ENCODE measurements around the gene DRD2. TPM values are rescaled to one million over a fixed set of nuclear protein-coding genes. Genes with fewer than 3 reads are reported as not detected.

DRD2 gene
- total RNA-seq, 6 donors from 2014 or later = 0.13 TPM; not detected in 5

DNA sequence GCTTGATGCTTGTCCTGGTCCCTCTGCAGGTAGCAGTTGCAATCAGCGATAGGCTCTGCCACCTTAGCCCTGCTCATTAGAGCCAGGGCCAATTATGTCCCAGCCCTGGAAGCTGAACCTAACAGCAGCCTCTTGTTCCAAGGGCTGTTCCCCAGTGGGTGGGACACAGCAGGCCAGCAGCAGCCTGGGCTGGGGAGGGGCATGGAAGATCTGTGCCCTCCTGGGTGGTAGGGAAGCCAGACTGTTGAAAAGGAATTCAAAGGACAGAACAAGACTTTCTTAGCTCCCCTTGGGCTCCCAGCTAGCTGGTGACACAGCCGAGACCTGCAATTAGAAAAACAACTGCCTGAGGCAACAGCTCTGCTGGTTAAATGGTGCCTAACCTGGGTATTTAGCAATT, 17.4 kb downstream of the DRD2 start:
- DNase-seq (peak in 1 of 2 donors; percentile 37), ATAC-seq (ENCODE audit: low FRiP score in 2 of 2) (no peak)
- Histone ChIP-seq H3K4me1 (no peaks in the 10 kb centered on the region), H3K27ac (no peak overlapping the region), H3K36me3 (no peaks in the 10 kb centered on the region), H3K4me3 (no peak overlapping the region), H3K27me3 (no peaks in the 10 kb centered on the region), H3K9me3 (no peaks in the 10 kb centered on the region)
- 47 to 50% methylated on average over 2 of the region's 2 CpGs for WGBS, 2 donors
- TF ChIP-seq EP300 (IDR thresholded peaks at IDR 0.05) = no peak
- no peak for TF ChIP-seq POLR2AphosphoS5 (IDR thresholded peaks at IDR 0.05)
- no peak for TF ChIP-seq POLR2A (IDR thresholded peaks at IDR 0.05)

DNA sequence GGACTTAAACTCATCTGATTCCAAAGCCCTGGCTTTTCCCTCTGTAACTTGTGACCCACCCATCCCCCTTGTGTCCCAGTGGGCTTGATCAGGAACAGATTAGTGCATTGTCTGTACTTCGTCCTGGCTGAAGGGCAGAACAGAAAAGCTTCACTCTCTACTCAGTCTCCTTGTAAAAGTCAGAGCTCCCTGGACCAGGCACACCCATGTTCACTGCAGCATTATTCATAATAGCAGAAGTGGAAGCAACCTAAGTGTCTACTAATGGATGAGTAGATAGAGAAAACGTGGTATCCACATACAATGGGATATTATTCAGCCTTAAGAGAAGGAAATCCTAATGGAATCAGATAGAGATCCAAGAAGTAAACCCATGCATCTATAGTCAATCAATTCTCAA, 20.7 kb downstream of the DRD2 start:
- WGBS, 2 donors = 59 to 65% methylated on average over 2 of the region's 2 CpGs
- no peaks in the 10 kb centered on the region for H3K9me3 ChIP-seq
- ATAC-seq (ENCODE audit: low FRiP score in 2 of 2) = no peak
- no peak for DNase-seq
- H3K4me3 ChIP-seq = no peak overlapping the region
- TF ChIP-seq POLR2AphosphoS5 (IDR thresholded peaks at IDR 0.05) (no peak), EP300 (IDR thresholded peaks at IDR 0.05) (no peak), POLR2A (IDR thresholded peaks at IDR 0.05) (no peak)
- TF ChIP-seq, protein P1, sequence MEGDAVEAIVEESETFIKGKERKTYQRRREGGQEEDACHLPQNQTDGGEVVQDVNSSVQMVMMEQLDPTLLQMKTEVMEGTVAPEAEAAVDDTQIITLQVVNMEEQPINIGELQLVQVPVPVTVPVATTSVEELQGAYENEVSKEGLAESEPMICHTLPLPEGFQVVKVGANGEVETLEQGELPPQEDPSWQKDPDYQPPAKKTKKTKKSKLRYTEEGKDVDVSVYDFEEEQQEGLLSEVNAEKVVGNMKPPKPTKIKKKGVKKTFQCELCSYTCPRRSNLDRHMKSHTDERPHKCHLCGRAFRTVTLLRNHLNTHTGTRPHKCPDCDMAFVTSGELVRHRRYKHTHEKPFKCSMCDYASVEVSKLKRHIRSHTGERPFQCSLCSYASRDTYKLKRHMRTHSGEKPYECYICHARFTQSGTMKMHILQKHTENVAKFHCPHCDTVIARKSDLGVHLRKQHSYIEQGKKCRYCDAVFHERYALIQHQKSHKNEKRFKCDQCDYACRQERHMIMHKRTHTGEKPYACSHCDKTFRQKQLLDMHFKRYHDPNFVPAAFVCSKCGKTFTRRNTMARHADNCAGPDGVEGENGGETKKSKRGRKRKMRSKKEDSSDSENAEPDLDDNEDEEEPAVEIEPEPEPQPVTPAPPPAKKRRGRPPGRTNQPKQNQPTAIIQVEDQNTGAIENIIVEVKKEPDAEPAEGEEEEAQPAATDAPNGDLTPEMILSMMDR (IDR thresholded peaks at IDR 0.05) = no peak
- no peaks in the 10 kb centered on the region for H3K4me1 ChIP-seq
- H3K36me3 ChIP-seq = no peaks in the 10 kb centered on the region
- no peaks in the 10 kb centered on the region for H3K27me3 ChIP-seq
- no peak overlapping the region for H3K27ac ChIP-seq

DNA sequence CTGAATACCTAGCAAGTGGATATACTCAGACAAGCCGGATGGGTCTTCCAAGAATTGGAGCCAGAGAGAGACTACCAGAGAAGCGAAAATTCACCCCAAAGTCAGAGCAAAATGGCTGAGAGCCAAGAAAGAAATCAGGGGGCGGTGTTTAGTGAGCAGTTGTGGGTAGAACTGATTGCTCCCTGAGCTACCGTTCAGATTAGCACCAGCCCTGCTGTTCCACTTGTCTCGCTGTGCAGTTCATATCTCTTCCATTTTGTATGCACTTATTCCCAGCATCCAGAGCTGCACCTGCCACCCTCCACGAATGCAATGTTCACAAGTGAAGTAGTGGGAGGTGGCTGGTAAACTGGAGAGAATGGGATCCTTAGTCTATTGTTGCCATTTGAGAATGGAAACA, 25.5 kb downstream of the DRD2 start:
- ATAC-seq (ENCODE audit: low FRiP score in 2 of 2) = no peak
- 68 to 82% methylated on average over 6 of the region's 6 CpGs for WGBS, 2 donors
- TF ChIP-seq POLR2A (IDR thresholded peaks at IDR 0.05) = no peak
- TF ChIP-seq, protein P1 (IDR thresholded peaks at IDR 0.05) = no peak
- no peak for TF ChIP-seq POLR2AphosphoS5 (IDR thresholded peaks at IDR 0.05)
- TF ChIP-seq EP300 (IDR thresholded peaks at IDR 0.05) = no peak
- no peak overlapping the region for H3K4me3 ChIP-seq
- no peaks in the 10 kb centered on the region for H3K4me1 ChIP-seq
- H3K27ac ChIP-seq = no peak overlapping the region
- H3K27me3 ChIP-seq = no peaks in the 10 kb centered on the region
- no peaks in the 10 kb centered on the region for H3K9me3 ChIP-seq
- no peaks in the 10 kb centered on the region for H3K36me3 ChIP-seq
- DNase-seq = no peak

DNA sequence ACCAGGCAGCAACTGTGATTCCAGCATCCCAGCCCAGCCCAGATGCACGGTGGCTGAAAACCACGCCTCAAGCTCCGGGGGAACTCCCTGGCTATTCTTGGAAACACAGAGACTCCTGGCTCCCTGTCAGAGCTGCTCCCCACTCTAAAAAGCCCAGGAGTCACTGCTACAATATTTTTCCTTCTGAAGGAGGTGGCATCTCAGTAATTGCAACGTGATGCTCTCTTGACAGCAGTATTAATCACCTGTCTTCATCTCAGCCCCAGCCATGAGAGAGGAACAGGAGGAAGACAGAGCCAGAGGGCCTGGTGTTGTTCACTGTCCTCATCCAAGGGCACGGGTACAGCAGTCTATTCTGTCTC, 26.9 kb downstream of the DRD2 start:
- Histone ChIP-seq H3K27ac (no peak overlapping the region), H3K36me3 (no peaks in the 10 kb centered on the region), H3K4me1 (no peaks in the 10 kb centered on the region), H3K4me3 (no peak overlapping the region), H3K9me3 (no peaks in the 10 kb centered on the region), H3K27me3 (no peaks in the 10 kb centered on the region)
- no peak for DNase-seq
- no peak for ATAC-seq (ENCODE audit: low FRiP score in 2 of 2)
- TF ChIP-seq, protein P1 (IDR thresholded peaks at IDR 0.05) = no peak
- TF ChIP-seq POLR2AphosphoS5 (IDR thresholded peaks at IDR 0.05) = no peak
- no peak for TF ChIP-seq EP300 (IDR thresholded peaks at IDR 0.05)
- TF ChIP-seq POLR2A (IDR thresholded peaks at IDR 0.05) = no peak
- 57 to 71% methylated on average over 2 to 5 of the region's 5 CpGs for WGBS, 2 donors

DNA sequence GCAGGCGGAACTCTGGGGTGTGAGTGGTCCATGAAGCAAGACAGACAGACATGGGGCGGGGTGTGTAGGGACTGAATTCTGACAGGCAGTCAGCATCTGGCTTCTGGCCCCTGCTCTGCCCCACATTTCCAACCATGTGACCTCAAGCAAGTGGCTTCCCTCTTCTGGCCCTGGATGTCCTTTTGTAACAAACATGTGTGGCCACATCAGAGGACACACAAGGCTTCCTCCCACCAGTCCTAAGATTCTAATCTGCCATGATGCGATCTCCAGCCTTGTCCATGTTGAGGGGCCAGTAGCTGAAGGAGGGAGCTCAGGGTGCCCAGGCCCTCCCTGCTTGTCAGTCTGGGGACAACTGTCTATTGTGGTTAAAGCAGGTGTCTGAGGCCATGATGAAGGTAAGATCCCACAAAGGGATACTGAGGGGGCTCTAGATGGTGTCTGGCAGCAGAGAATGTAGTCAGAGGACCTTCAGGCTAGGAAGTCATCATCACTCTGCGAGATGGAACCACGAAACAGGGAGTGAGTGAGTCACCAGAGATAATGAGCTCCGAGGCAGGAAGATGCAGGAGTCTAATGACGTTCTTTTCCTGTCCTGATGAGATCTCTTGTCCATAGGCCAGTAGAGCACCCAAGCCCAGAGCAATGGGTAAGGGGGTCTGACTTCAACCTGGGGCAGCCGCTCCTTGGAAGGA, 27.4 kb downstream of the DRD2 start:
- TF ChIP-seq EP300 (IDR thresholded peaks at IDR 0.05) (no peak), POLR2AphosphoS5 (IDR thresholded peaks at IDR 0.05) (no peak), POLR2A (IDR thresholded peaks at IDR 0.05) (no peak)
- TF ChIP-seq, protein P1 (IDR thresholded peaks at IDR 0.05) = no peak
- Histone ChIP-seq H3K27ac (no peak overlapping the region), H3K9me3 (no peaks in the 10 kb centered on the region), H3K27me3 (no peaks in the 10 kb centered on the region), H3K4me1 (no peaks in the 10 kb centered on the region), H3K36me3 (no peaks in the 10 kb centered on the region), H3K4me3 (no peak overlapping the region)
- no peak for ATAC-seq (ENCODE audit: low FRiP score in 2 of 2)
- WGBS, 2 donors = 62 to 85% methylated on average over 8 of the region's 8 CpGs
- DNase-seq = no peak

Measured in upper lobe of left lung (tissue), 6 donors.